Chondrocyte (in vitro differentiated cells): ENCODE data around the gene EPHB1. TPM values are rescaled to one million over a fixed set of nuclear protein-coding genes. Genes with fewer than 3 reads are reported as not detected.

Experiments used
- DNase-seq: peaks from one replicate; pipeline ENCODE4 v3.0.0; 2021; ENCODE audit warnings: mixed read lengths, low spot score
- H3K27ac Mint-ChIP-seq: one replicate; pipeline ENCODE4 v1.8.0; 2021; ENCODE audit warnings: mild to moderate bottlenecking, moderate library complexity, mixed read lengths; ENCODE audit not compliant: unreplicated experiment
- H3K27me3 Mint-ChIP-seq: 2 replicates; pipeline ENCODE4 v1.8.0; 2021; ENCODE audit warnings: low read depth, mixed read lengths
- H3K36me3 Mint-ChIP-seq: 2 replicates; pipeline ENCODE4 v1.8.0; 2021; ENCODE audit warnings: low read depth, mixed read lengths
- H3K4me1 Mint-ChIP-seq: 2 replicates; pipeline ENCODE4 v1.8.0; 2021; ENCODE audit warnings: low read depth, mild to moderate bottlenecking, mixed read lengths
- H3K4me3 Mint-ChIP-seq: one replicate; pipeline ENCODE4 v1.8.0; 2021; ENCODE audit warnings: mild to moderate bottlenecking, moderate library complexity, mixed read lengths; ENCODE audit not compliant: unreplicated experiment
- H3K9me3 Mint-ChIP-seq: 2 replicates; pipeline ENCODE4 v1.8.0; 2021; ENCODE audit warnings: low read depth, mixed read lengths
- total RNA-seq: library from RNA; stranded (reverse); gene quantifications from 3 replicates; pipeline ENCODE4 v1.2.1, GENCODE V29; 2021
- TF ChIP-seq, protein P1 (sequence below): fragments of 200-600 bp; sonication (generic); IDR thresholded peaks from 2 replicates; pipeline ENCODE4 v1.5.0; 2021; ENCODE audit warnings: antibody characterized with exemption, mild to moderate bottlenecking, moderate library complexity

Gene EPHB1
- total RNA-seq, 1 donor from 2014 or later, result 1.7 TPM

DNA sequence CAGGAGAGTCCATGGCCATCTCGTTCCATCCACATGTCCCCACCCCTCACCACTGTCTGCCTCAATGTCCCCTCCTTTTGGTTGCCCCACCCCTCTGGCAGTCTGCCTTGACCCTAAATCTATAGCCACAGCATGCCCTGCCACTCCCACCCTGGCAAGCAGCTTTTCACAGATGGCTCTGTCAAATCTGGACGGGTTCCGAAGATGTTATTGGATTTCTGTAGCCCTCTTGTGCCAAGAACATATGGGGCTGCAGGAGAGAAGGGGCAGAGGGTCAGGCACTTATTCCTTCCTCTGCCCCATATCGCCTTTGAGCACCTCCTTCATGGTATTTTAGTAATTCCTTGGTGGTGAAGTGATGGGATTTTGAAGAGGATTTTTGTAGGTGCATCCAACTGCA is 57.1 kb downstream of the EPHB1 start:
- no peaks in the 10 kb centered on the region for H3K27me3 Mint-ChIP-seq
- no peak overlapping the region for H3K4me3 Mint-ChIP-seq
- no peak for DNase-seq
- no peaks in the 10 kb centered on the region for H3K36me3 Mint-ChIP-seq
- H3K9me3 Mint-ChIP-seq, result no peaks in the 10 kb centered on the region
- no peak overlapping the region for H3K27ac Mint-ChIP-seq
- H3K4me1 Mint-ChIP-seq, result peaks cover 3% of the 10 kb centered on the region
- TF ChIP-seq, protein P1, sequence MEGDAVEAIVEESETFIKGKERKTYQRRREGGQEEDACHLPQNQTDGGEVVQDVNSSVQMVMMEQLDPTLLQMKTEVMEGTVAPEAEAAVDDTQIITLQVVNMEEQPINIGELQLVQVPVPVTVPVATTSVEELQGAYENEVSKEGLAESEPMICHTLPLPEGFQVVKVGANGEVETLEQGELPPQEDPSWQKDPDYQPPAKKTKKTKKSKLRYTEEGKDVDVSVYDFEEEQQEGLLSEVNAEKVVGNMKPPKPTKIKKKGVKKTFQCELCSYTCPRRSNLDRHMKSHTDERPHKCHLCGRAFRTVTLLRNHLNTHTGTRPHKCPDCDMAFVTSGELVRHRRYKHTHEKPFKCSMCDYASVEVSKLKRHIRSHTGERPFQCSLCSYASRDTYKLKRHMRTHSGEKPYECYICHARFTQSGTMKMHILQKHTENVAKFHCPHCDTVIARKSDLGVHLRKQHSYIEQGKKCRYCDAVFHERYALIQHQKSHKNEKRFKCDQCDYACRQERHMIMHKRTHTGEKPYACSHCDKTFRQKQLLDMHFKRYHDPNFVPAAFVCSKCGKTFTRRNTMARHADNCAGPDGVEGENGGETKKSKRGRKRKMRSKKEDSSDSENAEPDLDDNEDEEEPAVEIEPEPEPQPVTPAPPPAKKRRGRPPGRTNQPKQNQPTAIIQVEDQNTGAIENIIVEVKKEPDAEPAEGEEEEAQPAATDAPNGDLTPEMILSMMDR, result no peak

DNA sequence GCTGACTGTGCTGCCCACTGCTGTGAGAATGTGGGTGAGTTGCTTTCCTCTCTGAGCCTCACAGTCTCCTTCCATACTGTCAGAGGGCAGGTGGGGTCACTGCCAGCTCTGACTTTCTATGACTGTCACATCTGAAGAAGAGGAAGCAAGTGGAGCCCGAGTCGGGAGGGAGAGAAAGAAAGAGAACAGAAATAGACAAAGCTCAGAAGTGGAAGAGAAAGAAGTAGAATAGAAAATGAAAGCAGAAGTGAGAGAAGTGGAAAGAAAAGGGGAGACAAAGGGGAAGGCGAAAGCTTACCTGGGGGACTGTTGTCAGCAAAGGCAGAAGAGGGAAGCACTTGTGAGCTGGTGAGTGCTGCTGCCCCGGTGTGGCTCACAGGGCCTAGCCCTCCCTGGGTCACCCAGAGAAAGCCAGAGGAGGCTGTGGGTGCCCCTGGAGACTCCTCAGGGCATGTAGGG is 57.9 kb downstream of the EPHB1 start:
- Mint-ChIP-seq H3K4me1 (no peaks in the 10 kb centered on the region), H3K4me3 (no peak overlapping the region), H3K9me3 (no peaks in the 10 kb centered on the region), H3K27me3 (no peaks in the 10 kb centered on the region), H3K36me3 (no peaks in the 10 kb centered on the region), H3K27ac (no peak overlapping the region)
- no peak for DNase-seq
- TF ChIP-seq, protein P1, result no peak

DNA sequence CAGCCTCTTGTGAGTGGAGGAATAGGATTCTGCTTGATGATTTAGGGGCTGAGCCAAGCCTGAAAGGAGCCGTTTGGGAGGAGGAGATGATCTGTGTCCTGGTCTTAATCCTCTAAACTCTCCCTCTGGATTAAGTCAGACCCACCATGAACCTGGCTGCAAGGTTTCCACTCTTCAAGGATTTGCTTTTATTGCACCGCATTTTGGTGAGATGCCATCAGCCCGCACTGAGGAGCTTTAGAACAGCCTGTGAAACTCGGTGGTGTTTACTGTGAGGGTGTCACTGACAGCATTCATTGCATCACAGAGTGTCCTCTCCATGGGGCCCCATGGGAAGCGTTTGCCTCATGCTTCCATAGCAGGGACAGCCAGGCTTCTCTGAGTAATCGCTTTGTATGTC is 59.2 kb downstream of the EPHB1 start:
- no peaks in the 10 kb centered on the region for H3K4me1 Mint-ChIP-seq
- no peaks in the 10 kb centered on the region for H3K36me3 Mint-ChIP-seq
- DNase-seq, result no peak
- no peak overlapping the region for H3K4me3 Mint-ChIP-seq
- no peak overlapping the region for H3K27ac Mint-ChIP-seq
- TF ChIP-seq, protein P1, result no peak
- H3K9me3 Mint-ChIP-seq, result no peaks in the 10 kb centered on the region
- H3K27me3 Mint-ChIP-seq, result no peaks in the 10 kb centered on the region

DNA sequence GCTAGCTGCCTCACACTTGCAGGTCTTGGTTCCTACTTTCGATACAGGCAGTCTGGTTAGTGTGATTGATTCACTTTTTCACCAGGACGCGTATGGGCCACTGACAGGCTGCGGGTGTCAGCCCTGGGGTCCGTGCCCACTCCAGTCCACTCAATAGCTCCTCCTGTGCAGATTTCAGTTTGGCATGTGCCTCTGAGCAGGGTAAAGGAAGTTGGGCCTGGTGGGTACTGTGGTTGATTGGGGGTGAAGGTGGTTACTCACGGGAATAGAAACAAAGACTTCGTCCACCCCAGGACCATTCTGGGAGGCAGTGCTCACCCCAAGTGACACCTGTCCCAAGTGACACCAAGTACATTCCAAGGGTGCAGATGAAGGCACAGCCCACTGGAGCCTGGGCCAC is 62.3 kb downstream of the EPHB1 start:
- no peaks in the 10 kb centered on the region for H3K9me3 Mint-ChIP-seq
- no peaks in the 10 kb centered on the region for H3K36me3 Mint-ChIP-seq
- no peak for DNase-seq
- no peak overlapping the region for H3K27ac Mint-ChIP-seq
- no peaks in the 10 kb centered on the region for H3K27me3 Mint-ChIP-seq
- no peaks in the 10 kb centered on the region for H3K4me1 Mint-ChIP-seq
- TF ChIP-seq, protein P1, result no peak
- no peak overlapping the region for H3K4me3 Mint-ChIP-seq

DNA sequence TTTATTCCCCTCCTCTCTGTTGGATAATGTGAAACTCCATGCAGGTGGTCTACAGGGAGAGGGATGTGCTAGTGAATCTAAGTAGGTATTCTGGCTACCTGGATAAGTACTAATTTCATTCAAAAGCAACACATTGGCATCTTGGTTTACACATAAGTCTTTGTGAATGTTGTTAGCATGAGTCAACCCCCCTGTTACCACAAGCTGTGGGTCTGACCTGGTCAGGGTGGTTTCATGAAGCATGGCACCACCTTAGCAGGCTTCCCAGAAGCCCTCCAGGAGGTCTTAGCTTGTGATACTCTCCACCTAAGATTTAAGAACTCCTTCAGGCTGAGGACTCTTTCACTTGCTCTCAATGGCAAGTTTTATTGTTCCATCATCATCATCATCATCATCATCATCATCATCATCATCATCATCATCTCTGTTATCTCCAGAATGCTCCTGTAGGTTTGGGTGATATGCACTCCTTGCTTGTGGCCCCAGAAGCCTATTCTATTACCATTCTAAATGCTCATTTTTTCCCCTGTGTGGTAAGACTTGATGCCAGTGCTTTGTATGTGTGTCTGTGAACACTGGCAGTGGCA is 62.8 kb downstream of the EPHB1 start:
- TF ChIP-seq, protein P1, result no peak
- Mint-ChIP-seq H3K4me3 (no peak overlapping the region), H3K36me3 (no peaks in the 10 kb centered on the region), H3K9me3 (no peaks in the 10 kb centered on the region), H3K27me3 (no peaks in the 10 kb centered on the region), H3K4me1 (no peaks in the 10 kb centered on the region), H3K27ac (no peak overlapping the region)
- DNase-seq, result no peak
